C4-2B (cell line): Measurements from ENCODE around the gene KRT34.

Experiments used
- CTCF ChIP-seq: fragments of 450-650 bp; conservative IDR thresholded peaks from 2 replicates; pipeline ENCODE4 v1.5.1; 2017; ENCODE audit warnings: mild to moderate bottlenecking
- ZFX ChIP-seq: fragments of 450-650 bp; IDR thresholded peaks from 2 replicates; pipeline ENCODE4 v1.6.1; 2017

- no peak for TF ChIP-seq CTCF
- TF ChIP-seq ZFX, result no peak
These were observed 42.4 kb downstream of the KRT34 start for GRCh38 chr17:41339571-41340172.
